GM19239 (cell line): Measurements from ENCODE around the gene FAHD1.

Experiments
- DNase-seq: peaks from one replicate; pipeline ENCODE4 v3.0.0; 2011; ENCODE audit warnings: low spot score; ENCODE audit not compliant: insufficient read length
- FAIRE-seq: peaks from 2 replicates; lab custom pipeline; 2011; peaks lifted over from hg19 to GRCh38; lab: Jason Lieb, UNC

Gene FAHD1

GRCh38 chr16:1815461-1815860 lies 11.5 kb upstream of the FAHD1 start:
- no peak for FAIRE-seq
- DNase-seq, result no peak

DNA sequence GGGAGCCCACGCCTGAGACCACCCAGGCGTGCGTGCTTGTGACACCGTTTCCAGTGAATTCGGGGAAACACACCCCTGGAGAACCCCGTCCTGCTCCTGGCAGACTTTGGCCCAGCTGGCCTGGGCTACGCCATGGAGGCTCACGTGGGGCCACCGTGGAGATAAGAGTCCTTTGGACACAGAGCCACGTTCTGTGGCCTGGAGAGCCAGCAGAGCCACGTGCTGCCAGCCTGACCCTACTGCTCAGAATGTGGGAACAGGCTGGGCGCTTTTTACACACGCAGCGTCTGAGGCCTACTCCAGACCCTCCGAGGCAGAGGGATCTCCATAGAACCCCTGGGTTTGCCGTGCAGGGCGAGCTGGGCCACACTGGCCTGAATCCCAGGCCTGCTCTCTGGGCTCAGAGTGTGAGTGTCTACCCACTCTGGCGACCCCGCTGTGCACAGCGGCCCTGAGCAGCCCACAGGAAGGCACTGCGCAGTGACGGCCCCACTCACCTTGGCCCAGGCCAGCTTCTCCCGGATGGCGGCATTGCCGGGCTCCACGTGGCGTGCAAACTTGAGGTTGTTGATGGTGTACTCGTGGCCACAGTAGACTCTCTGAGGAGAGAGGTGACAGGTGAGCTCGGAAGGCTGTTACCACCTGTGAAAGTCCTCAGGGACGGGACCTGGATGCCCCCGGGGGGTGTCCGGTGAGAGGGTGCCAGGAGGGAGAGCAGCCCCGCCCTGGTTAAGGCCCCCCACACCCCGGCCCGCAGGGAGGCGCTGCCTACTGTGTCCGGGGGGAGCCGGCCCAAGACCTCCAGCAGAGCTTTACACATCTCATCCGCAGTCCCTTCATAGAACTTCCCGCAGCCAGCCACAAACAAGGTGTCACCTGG lies 10.4 kb upstream of the FAHD1 start:
- DNase-seq (no peak), FAIRE-seq (no peak)

GRCh38 chr16:1817276-1817589 lies 9.8 kb upstream of the FAHD1 start:
- DNase-seq (no peak), FAIRE-seq (no peak)

GRCh38 chr16:1817716-1818115 lies 9.3 kb upstream of the FAHD1 start:
- no peak for FAIRE-seq

DNA sequence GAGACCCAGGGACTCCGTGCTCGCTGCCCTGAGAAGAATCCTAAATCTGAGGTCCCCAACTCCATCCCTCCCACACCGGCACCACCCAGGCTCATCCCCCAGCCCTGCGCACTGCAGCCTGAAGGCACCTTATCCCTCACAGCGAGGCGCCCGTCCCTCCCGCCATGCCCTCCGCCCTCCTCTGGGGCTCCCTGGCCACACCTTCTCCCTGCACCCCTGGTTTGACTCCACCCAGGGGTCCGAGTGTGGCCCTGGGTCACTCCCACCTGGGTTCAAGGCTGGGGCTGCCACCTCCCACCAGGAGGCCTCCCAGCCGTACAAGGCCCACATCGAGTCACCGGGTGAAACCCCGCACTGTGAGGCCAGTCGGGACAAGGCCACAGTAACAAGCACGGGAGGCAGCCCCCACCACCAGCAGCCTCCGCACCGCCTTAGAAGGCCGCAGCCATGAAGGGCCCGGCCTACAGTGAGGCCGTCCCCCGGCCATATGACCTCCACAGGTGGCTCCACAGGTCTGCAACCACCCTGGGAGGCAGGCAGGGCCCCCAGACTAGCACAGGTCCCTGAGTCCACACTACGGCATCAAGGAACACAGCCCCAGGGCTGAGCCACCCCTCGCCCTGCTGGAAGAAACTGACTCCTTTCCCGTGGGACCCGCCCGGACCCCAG lies 8.7 kb upstream of the FAHD1 start:
- FAIRE-seq, result no peak

More at GRCh38 chr16:1817716-1818115, 9.3 kb upstream of the FAHD1 start:
- DNase-seq, result no peak

DNA sequence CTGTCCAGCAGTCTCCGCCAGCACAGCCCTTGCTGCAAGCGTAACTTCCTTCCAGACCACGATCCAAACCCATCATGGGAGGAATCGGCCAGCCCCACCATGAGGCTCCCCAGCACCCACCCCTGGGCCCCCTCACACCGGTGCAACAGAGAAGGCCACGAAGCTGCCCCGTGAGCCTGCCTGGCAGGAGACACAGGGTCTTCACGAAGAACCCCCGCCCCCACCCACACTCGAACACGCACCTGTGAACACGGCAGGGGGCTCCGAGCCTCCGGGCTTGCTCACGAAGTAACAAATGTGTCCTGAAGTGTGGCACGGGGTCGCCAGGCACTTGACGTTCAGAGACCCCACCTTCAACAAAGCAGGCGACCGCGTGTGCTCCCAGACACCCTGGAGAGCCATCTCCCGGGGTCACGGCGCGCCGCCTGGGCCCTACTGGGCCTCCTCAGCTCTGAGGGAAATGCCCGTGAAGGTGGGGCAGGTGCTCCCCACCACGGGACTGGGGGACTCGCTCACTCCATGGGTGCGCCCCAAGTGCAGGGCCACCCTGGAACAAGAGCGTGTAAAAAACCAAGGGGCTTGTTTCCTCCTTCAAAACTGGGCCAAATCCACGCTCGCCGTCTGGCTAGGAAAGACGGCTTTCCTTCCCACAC lies 8.0 kb upstream of the FAHD1 start:
- DNase-seq (no peak), FAIRE-seq (no peak)

More for the DNA sequence above, 8.7 kb upstream of the FAHD1 start:
- DNase-seq, result no peak

GRCh38 chr16:1819611-1820010 lies 7.4 kb upstream of the FAHD1 start:
- DNase-seq (no peak), FAIRE-seq (no peak)

GRCh38 chr16:1820096-1820945 lies 6.7 kb upstream of the FAHD1 start:
- no peak for DNase-seq
- FAIRE-seq, result no peak

DNA sequence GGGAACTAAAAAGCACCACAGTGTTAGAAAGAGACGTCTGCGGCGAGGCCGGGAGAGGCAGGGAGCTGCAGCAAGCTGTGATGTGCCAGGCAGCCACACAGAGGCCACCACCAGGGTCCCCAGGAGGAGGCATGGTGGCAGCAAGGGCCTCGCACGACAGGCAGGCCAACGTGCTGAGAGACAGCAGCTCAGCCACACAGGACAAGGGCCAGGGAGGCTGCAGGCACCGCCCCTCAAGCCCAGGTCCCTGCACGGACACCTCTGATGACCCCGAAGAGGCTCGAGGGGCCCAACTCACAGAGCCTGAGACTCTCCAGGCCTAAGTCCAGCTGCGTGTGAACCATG lies 6.1 kb upstream of the FAHD1 start:
- DNase-seq (no peak), FAIRE-seq (no peak)

DNA sequence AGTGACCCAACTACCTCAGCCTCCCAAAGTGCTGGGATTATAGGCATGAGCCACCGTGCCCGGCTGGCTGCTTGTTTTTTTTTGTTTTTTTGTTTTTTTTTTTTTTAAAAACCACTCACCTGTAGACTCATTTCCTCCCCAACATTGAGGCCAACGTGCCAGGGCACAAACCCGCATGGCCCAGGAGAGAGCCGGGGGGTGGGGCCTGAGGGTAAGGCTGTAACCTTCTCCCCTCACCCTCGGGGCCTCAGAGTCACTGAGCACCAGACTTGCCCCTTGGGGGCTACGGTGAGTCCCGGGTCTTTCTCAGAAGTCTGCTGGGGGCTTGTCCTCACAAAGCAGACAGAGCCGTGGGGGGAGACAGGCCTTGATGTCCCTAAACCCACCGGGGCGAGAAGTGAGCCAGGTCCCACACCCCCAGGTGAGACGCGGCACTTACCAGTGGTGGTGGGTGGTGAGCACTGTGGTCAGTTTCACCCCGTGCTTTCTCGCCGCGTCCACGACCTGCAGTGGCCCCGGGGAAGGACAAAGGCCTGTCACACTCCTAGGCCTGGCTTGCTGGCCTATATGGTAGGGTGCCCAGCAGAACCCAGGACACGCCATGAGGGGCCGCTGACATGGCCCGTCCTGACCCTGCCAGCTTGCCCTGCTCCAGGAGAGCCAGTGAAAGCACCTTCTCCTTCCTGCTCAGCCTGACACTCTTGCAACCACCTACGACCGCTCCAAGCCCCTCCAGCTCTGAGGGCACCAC lies 5.0 kb upstream of the FAHD1 start:
- DNase-seq, result no peak
- no peak for FAIRE-seq

DNA sequence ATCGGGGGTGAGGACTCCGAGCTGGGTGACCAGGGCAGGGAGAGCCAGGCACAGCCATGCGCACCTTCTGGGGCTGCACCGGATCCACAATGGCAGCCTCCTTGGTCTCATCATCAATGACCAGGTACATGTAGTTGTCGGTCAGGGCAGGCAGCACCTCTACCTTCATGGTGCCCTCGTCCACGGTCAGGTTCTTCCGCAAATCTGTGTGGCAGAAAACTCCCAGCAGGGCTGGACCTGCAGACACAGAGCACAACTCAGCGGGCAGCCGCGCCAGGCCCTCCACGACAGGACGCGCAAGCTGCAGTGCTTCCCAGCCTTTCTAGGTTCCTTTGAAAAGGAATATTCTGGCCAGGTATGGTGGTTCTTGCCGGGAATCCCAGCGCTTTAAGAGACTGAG lies 4.2 kb upstream of the FAHD1 start:
- FAIRE-seq, result no peak

GRCh38 chr16:1823821-1824220 lies 3.2 kb upstream of the FAHD1 start:
- FAIRE-seq (no peak), DNase-seq (no peak)

More for the DNA sequence above, 4.2 kb upstream of the FAHD1 start:
- no peak for DNase-seq

DNA sequence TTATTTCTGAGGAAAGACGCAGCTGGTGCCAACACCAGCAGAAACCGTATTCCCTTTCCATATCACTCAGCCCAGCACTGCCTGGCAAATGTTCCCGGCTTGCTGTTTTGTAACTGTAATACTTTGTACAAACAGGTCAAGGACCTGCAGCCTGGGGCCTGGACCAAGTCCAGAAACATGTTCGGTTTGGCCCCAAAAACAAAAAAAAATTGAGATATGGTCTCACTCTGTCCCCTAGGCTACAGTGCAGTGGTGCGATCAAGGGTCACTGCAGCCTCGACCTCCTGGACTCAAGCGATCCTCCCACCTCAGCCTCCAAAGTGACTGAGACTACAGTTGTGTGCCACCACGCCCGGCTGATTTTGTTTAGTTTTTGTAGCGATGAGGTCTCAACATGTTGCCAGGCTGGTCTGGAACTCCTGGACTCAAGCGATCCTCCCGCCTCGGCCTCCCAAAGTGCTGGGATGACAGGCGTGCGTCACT lies 1.6 kb upstream of the FAHD1 start:
- FAIRE-seq (no peak), DNase-seq (no peak)

- DNase-seq, result peak; percentile 85
- FAIRE-seq, result no peak
Measured at GRCh38 chr16:1825864-1826690, 929 bp upstream of the FAHD1 start.

- no peak for FAIRE-seq
Measured at GRCh38 chr16:1828645-1829410, 1.8 kb downstream of the FAHD1 start.

DNA sequence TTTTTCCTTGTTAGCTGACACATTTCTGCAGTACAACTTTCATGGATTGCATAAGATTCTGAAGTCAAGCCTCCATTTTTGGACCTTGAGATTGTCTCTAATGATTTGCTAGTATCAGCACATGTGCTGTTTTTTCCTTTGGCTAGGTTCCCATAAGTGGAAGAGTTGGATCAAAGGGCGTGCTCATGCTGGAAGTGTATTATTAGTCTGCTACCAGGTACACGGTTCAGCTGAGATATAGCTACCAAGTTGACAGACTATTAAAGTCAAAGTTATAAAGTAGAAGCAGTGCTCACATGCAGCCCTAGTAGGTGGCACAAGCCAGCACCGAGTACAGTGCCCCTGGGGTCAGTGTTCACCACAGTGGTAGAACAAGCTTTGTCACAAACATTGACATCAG lies 3.2 kb downstream of the FAHD1 start:
- FAIRE-seq, result no peak
- DNase-seq, result no peak

More at GRCh38 chr16:1828645-1829410, 1.8 kb downstream of the FAHD1 start:
- no peak for DNase-seq

DNA sequence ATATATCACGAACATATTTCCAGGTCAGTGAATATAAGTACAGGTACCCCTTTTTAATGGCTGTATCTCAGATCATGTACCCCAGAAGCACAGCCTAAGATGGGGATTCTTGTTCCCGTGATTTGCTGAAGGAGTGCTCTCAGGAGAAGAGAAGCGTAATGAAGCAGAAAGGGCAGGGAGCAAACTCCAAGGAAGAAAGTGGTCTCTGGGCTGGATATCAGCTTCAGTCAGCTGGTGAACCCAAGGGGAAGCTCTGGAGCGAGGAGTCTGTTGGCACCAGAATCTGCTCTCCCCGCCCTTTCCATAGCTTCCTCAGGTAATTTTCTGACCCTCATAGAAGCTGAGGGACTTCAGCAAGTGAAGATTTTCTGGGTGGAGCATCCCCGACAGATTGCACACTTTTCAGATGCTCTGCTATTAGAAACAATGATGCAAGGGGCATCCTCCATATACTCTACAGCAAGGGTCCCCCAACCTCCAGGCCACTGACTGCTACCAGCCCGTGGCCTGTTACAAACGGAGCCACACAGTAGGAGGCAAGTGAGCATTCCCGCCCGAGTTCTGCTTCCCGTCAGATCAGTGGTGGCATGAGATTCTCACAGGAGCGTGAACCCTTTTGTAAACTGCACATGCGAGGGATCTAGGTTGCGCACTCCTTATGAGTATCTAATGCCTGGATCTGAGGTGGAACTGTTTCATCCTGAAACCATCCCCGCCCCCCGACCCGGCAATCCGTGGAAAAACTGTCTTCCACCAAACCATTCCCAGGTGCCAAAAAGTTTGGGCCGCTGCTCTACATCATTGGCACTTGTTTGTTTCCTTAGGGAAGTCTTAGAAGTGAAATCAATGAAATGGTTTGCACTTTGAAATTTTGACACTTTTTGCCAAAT lies 4.4 kb downstream of the FAHD1 start:
- no peak for FAIRE-seq
- no peak for DNase-seq
